Measurements from ENCODE around the gene ZMIZ2. TPM values are rescaled to one million over a fixed set of nuclear protein-coding genes. Genes with fewer than 3 reads are reported as not detected.
A peak's percentile ranks its signal among the peaks of the same experiment; 100 is the strongest.

Gene ZMIZ2
- total and polyA plus RNA-seq, 2 experiments from 2014 or later = 15.5 to 46.1 TPM

DNA sequence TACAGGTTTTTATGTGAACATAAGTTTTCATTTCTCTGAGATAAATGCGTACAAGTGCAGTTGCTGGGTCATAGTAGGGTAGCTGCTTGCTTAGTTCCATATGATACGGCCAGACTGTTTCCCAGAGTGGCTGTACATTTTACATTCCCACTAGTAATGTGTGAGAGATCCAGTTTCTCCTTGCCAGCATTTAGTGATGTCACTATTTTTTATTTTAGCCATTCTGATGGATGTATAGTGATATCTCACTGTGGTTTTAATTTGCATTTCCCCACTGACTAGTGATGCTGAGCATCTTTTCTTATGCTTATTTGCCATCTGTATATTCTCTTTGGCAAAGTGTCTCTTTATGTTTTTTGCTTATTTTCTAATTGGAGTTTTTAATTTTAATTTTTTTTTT, 4.2 kb downstream of the ZMIZ2 start:
- no peak overlapping the region for H3K4me2 ChIP-seq
- Mint-ChIP-seq H3K9me3 (no peaks in the 10 kb centered on the region; the same call in 2 of the 3 replicates), H3K4me1 (peaks cover 25% of the 10 kb centered on the region), H3K4me3 (no peak overlapping the region), H3K27ac (no peak overlapping the region), H3K27me3 (ENCODE audit: insufficient read depth, low read depth, poor library complexity) (peaks cover 6% of the 10 kb centered on the region), H3K36me3 (ENCODE audit: low read depth) (peaks cover 18% of the 10 kb centered on the region)
- no peaks in the 10 kb centered on the region for H3K36me3 ChIP-seq (ENCODE audit: insufficient read depth)
- no peak overlapping the region for H2AFZ ChIP-seq
- no peak overlapping the region for H3K27ac ChIP-seq (ENCODE audit: low read depth)
- H3K9me2 ChIP-seq (ENCODE audit: insufficient read depth) = no peaks in the 10 kb centered on the region
- H3K27me3 ChIP-seq (ENCODE audit: insufficient read depth) = no peaks in the 10 kb centered on the region
- TF ChIP-seq POLR2AphosphoS5 (IDR thresholded peaks at IDR 0.05; ENCODE audit: low read depth) = no peak
- TF ChIP-seq ZNF114 (CRISPR knock-in tag; IDR thresholded peaks at IDR 0.05) = no peak
- TF ChIP-seq ZNF331 (CRISPR knock-in tag; IDR thresholded peaks at IDR 0.05; ENCODE audit: low read depth) = no peak
- no peak for TF ChIP-seq EZH2 (IDR thresholded peaks at IDR 0.05; ENCODE audit: low read depth, unreplicated experiment)
- no peaks in the 10 kb centered on the region for H3F3A ChIP-seq (replicated peaks; ENCODE audit: low read depth)
- peaks cover 8% of the 10 kb centered on the region for H3K4me1 ChIP-seq (ENCODE audit: insufficient read depth)
- H3K4me3 ChIP-seq = no peak overlapping the region
- H3K79me2 ChIP-seq (replicated peaks; ENCODE audit: insufficient read depth) = peaks cover 53% of the 10 kb centered on the region
- ATAC-seq = no peak
- no peak for DNase-seq (ENCODE audit: low spot score)
- peaks cover 28% of the 10 kb centered on the region for H4K20me1 ChIP-seq (replicated peaks; ENCODE audit: insufficient read depth)

DNA sequence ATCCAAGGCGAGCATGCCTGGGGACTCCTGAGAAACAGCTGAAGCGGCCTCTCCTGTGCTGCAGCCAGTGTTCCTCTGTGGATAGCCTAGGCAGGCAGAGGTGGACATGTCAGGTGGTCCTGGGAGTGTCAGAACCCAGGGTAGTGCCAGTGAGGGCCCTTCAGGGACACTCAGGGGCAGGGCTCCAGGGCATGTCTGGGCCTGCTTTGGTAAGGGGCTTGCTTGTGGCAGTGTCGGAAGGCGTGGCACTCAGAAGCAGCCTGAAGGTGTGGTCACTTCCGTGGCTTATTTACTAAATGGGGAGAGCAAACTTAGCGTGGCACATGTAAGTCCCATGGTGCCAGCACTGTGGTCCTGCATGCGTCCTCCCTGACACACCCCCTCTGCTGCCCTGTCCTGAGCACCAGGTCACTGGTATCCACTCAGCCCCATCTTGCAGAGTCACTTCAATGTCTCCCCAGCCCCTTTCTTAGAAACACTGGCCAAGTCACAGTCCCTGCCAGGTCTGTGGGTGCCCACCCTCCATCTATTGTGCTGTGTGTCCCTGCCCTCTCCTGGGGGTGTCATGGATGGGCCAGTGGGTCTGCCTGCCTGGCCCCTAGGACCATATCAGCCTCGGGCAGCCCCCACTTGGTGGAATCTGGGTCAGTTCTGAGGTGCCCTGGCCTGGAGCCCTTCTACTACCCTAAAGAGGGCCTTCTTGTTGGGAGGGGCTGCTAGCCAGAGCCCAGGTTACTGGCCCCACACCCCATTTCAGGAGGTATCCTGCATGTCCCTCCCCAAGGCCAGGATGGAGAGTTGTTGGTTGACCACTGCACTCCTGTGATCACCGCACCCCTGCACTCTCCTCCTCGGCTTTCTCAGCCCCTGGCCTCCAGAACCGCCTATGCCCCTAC, 6.4 kb downstream of the ZMIZ2 start:
- Histone ChIP-seq H3K4me2 (no peak overlapping the region), H3K36me3 (ENCODE audit: insufficient read depth) (no peaks in the 10 kb centered on the region), H3F3A (replicated peaks; ENCODE audit: low read depth) (no peaks in the 10 kb centered on the region), H3K9me2 (ENCODE audit: insufficient read depth) (no peaks in the 10 kb centered on the region), H2AFZ (no peak overlapping the region), H3K27me3 (ENCODE audit: insufficient read depth) (no peaks in the 10 kb centered on the region), H3K4me3 (no peak overlapping the region), H3K79me2 (replicated peaks; ENCODE audit: insufficient read depth) (peaks cover 44% of the 10 kb centered on the region), H3K4me1 (ENCODE audit: insufficient read depth) (peaks cover under 1% of the 10 kb centered on the region; the same call in 1 of the 2 replicates), H3K27ac (ENCODE audit: low read depth) (0 out of 2 replicates have a peak overlapping the region, but pooled peaks have one; percentile 45), H4K20me1 (replicated peaks; ENCODE audit: insufficient read depth) (peaks cover 18% of the 10 kb centered on the region)
- ATAC-seq (no peak; the same call in 2 of the 3 replicates), DNase-seq (ENCODE audit: low spot score) (no peak)
- TF ChIP-seq POLR2AphosphoS5 (IDR thresholded peaks at IDR 0.05; ENCODE audit: low read depth) (no peak), JUNB (IDR thresholded peaks at IDR 0.05; ENCODE audit: unreplicated experiment) (no peak), EZH2phosphoT487 (IDR thresholded peaks at IDR 0.05; ENCODE audit: unreplicated experiment) (no peak), ZNF331 (CRISPR knock-in tag; IDR thresholded peaks at IDR 0.05; ENCODE audit: low read depth) (no peak), EZH2 (IDR thresholded peaks at IDR 0.05; ENCODE audit: low read depth, unreplicated experiment) (no peak), STAT1 (IDR thresholded peaks at IDR 0.05; ENCODE audit: unreplicated experiment) (no peak), ZNF114 (CRISPR knock-in tag; IDR thresholded peaks at IDR 0.05) (no peak), CREB1 (CRISPR knock-in tag; IDR thresholded peaks at IDR 0.05; ENCODE audit: low read depth) (no peak)
- TF ChIP-seq, protein P1, sequence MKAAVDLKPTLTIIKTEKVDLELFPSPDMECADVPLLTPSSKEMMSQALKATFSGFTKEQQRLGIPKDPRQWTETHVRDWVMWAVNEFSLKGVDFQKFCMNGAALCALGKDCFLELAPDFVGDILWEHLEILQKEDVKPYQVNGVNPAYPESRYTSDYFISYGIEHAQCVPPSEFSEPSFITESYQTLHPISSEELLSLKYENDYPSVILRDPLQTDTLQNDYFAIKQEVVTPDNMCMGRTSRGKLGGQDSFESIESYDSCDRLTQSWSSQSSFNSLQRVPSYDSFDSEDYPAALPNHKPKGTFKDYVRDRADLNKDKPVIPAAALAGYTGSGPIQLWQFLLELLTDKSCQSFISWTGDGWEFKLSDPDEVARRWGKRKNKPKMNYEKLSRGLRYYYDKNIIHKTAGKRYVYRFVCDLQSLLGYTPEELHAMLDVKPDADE (IDR thresholded peaks at IDR 0.05) = no peak
- TF ChIP-seq, protein P2, sequence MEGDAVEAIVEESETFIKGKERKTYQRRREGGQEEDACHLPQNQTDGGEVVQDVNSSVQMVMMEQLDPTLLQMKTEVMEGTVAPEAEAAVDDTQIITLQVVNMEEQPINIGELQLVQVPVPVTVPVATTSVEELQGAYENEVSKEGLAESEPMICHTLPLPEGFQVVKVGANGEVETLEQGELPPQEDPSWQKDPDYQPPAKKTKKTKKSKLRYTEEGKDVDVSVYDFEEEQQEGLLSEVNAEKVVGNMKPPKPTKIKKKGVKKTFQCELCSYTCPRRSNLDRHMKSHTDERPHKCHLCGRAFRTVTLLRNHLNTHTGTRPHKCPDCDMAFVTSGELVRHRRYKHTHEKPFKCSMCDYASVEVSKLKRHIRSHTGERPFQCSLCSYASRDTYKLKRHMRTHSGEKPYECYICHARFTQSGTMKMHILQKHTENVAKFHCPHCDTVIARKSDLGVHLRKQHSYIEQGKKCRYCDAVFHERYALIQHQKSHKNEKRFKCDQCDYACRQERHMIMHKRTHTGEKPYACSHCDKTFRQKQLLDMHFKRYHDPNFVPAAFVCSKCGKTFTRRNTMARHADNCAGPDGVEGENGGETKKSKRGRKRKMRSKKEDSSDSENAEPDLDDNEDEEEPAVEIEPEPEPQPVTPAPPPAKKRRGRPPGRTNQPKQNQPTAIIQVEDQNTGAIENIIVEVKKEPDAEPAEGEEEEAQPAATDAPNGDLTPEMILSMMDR (conservative IDR thresholded peaks at IDR 0.05; ENCODE audit: low read depth in 2 of 2) = no peak
- TF ChIP-seq, protein P3, sequence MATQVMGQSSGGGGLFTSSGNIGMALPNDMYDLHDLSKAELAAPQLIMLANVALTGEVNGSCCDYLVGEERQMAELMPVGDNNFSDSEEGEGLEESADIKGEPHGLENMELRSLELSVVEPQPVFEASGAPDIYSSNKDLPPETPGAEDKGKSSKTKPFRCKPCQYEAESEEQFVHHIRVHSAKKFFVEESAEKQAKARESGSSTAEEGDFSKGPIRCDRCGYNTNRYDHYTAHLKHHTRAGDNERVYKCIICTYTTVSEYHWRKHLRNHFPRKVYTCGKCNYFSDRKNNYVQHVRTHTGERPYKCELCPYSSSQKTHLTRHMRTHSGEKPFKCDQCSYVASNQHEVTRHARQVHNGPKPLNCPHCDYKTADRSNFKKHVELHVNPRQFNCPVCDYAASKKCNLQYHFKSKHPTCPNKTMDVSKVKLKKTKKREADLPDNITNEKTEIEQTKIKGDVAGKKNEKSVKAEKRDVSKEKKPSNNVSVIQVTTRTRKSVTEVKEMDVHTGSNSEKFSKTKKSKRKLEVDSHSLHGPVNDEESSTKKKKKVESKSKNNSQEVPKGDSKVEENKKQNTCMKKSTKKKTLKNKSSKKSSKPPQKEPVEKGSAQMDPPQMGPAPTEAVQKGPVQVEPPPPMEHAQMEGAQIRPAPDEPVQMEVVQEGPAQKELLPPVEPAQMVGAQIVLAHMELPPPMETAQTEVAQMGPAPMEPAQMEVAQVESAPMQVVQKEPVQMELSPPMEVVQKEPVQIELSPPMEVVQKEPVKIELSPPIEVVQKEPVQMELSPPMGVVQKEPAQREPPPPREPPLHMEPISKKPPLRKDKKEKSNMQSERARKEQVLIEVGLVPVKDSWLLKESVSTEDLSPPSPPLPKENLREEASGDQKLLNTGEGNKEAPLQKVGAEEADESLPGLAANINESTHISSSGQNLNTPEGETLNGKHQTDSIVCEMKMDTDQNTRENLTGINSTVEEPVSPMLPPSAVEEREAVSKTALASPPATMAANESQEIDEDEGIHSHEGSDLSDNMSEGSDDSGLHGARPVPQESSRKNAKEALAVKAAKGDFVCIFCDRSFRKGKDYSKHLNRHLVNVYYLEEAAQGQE (IDR thresholded peaks at IDR 0.05; ENCODE audit: unreplicated experiment) = no peak
- Mint-ChIP-seq H3K27me3 (ENCODE audit: insufficient read depth, low read depth, poor library complexity) (peaks cover 6% of the 10 kb centered on the region), H3K4me3 (no peak overlapping the region), H3K4me1 (peaks cover 19% of the 10 kb centered on the region), H3K27ac (peak overlapping the region; percentile 80), H3K9me3 (no peaks in the 10 kb centered on the region), H3K36me3 (ENCODE audit: low read depth) (peaks cover 27% of the 10 kb centered on the region)

All from GM23338 (cell line).